SK-N-SH (cell line): ENCODE results near the gene PHLPP2. TPM values are rescaled to one million over a fixed set of nuclear protein-coding genes. Genes with fewer than 3 reads are reported as not detected.

Source experiments
- CTCF ChIA-PET: fragments of 300-600, 350-600 bp; formaldehyde crosslinking; extraction: SDS; loops from one replicate; lab custom pipeline; 2021; lab: Yijun Ruan, JAX
- POLR2A ChIA-PET: fragments of 350-600 bp; sonication (Branson Sonifier 250); formaldehyde crosslinking; extraction: SDS; loops from one replicate; lab custom pipeline; 2020; ENCODE audit warnings: antibody characterized with exemption, inconsistent platforms; lab: Yijun Ruan, JAX
- DNase-seq: peaks from one replicate; pipeline ENCODE4 v3.0.0; 2012
- H2AFZ ChIP-seq: fragments of 200-600 bp; sonication (generic); 2 replicates; pipeline ENCODE4 v1.8.1; 2016; ENCODE audit warnings: antibody characterized with exemption, mild to moderate bottlenecking, low read depth
- H3F3A ChIP-seq: fragments of 200-600 bp; sonication (generic); replicated peaks from 2 replicates; pipeline ENCODE3; 2016; ENCODE audit warnings: antibody characterized with exemption, mild to moderate bottlenecking; ENCODE audit not compliant: insufficient read depth
- H3K27ac ChIP-seq, 2 experiments: fragments of 200-500 bp in 1 of 2; fragments of 200-600 bp in 1 of 2; sonication (Bioruptor generic) in 1 of 2; sonication (generic), shearing (Covaris generic) in 1 of 2; 2 replicates each; pipeline versions ENCODE4 v1.5.1 to v1.6.1; 2014 to 2016; ENCODE audit warnings: low read depth in 2 of 2, inconsistent platforms in 1 of 2, low read length in 1 of 2, mild to moderate bottlenecking in 1 of 2, mixed read lengths in 1 of 2
- H3K27me3 ChIP-seq: fragments of 200-600 bp; sonication (generic), shearing (Covaris generic); 2 replicates; pipeline ENCODE4 v1.6.1; 2016; ENCODE audit warnings: mixed run types; ENCODE audit not compliant: insufficient read depth
- H3K36me3 ChIP-seq, 2 experiments: fragments of 200-500 bp in 1 of 2; fragments of 200-600 bp in 1 of 2; sonication (Bioruptor generic) in 1 of 2; sonication (generic) in 1 of 2; replicated peaks in 1 of 2; 2 replicates each; pipeline versions ENCODE3 to v1.5.1; 2014 to 2016; ENCODE audit warnings: low read length in 1 of 2, mild to moderate bottlenecking in 1 of 2; ENCODE audit not compliant: insufficient read depth in 2 of 2, control insufficient read depth in 1 of 2
- H3K4me1 ChIP-seq, 2 experiments: fragments of 200-500 bp in 1 of 2; fragments of 200-600 bp in 1 of 2; sonication (Bioruptor generic) in 1 of 2; sonication (generic), shearing (Covaris generic) in 1 of 2; 2 replicates each; pipeline versions ENCODE4 v1.5.1 to v1.6.1; 2014 to 2016; ENCODE audit warnings: low read depth in 1 of 2, low read length in 1 of 2, mixed run types in 1 of 2; ENCODE audit not compliant: insufficient read depth in 2 of 2, control insufficient read depth in 1 of 2
- H3K4me2 ChIP-seq: fragments of 200-600 bp; sonication (generic), shearing (Covaris generic); 2 replicates; pipeline ENCODE4 v1.6.1; 2017; ENCODE audit warnings: mixed run types
- H3K4me3 ChIP-seq, 2 experiments: fragments of 200-500 bp in 1 of 2; fragments of 200-600 bp in 1 of 2; sonication (Bioruptor generic) in 1 of 2; sonication (generic), shearing (Covaris generic) in 1 of 2; 2 replicates each; pipeline versions ENCODE4 v1.5.1 to v1.8.1; 2014 to 2016; ENCODE audit warnings: low read depth in 2 of 2, inconsistent platforms in 1 of 2, low read length in 1 of 2, mild to moderate bottlenecking in 1 of 2, mixed read lengths in 1 of 2, moderate library complexity in 1 of 2
- H3K79me2 ChIP-seq: fragments of 200-600 bp; sonication (generic); 2 replicates; pipeline ENCODE4 v1.8.1; 2017; ENCODE audit warnings: mild to moderate bottlenecking; ENCODE audit not compliant: insufficient read depth
- H3K9ac ChIP-seq: fragments of 200-600 bp; sonication (generic); 2 replicates; pipeline ENCODE4 v1.6.1; 2017; ENCODE audit warnings: mixed run types
- H3K9me2 ChIP-seq: fragments of 200-600 bp; sonication (generic); 2 replicates; pipeline ENCODE4 v1.6.1; 2017; ENCODE audit warnings: mixed run types
- H3K9me3 ChIP-seq: fragments of 200-600 bp; sonication (generic); 2 replicates; pipeline ENCODE4 v1.6.1; 2017; ENCODE audit warnings: mixed run types, mild to moderate bottlenecking, moderate library complexity
- H4K20me1 ChIP-seq: fragments of 200-600 bp; sonication (generic); 2 replicates; pipeline ENCODE4 v1.6.1; 2017; ENCODE audit warnings: mild to moderate bottlenecking, mixed run types; ENCODE audit not compliant: insufficient read depth
- CHD2 ChIP-seq: fragments of 150-350 bp; IDR thresholded peaks from 2 replicates; pipeline ENCODE4 v1.6.1; 2018; ENCODE audit warnings: low read length; ENCODE audit not compliant: partially characterized antibody
- ELF1 ChIP-seq: IDR thresholded peaks from 2 replicates; pipeline ENCODE4 v1.4.0; 2012
- EZH2phosphoT487 ChIP-seq: fragments of 200-600 bp; sonication (generic); IDR thresholded peaks from 2 replicates; pipeline ENCODE4 v1.6.1; 2017; ENCODE audit warnings: low read depth, mixed run types, mild to moderate bottlenecking, antibody characterized with exemption, moderate library complexity, borderline replicate concordance
- FOSL2 ChIP-seq: IDR thresholded peaks from 2 replicates; pipeline ENCODE4 v1.4.0; 2012; ENCODE audit warnings: low read depth, mild to moderate bottlenecking, moderate library complexity, borderline replicate concordance
- FOXM1 ChIP-seq: IDR thresholded peaks from 2 replicates; pipeline ENCODE4 v1.4.0; 2012; ENCODE audit warnings: low read depth, mild to moderate bottlenecking
- GATA2 ChIP-seq: sonication (generic); formaldehyde crosslinking; IDR thresholded peaks from 2 replicates; pipeline ENCODE4 v1.5.0; 2020; ENCODE audit warnings: mild to moderate bottlenecking, missing genetic modification reagents
- MXI1 ChIP-seq: IDR thresholded peaks from 2 replicates; pipeline ENCODE4 v1.6.1; 2012; ENCODE audit warnings: mild to moderate bottlenecking, low read depth, low read length, improper control_type of control experiment
- NFIC ChIP-seq: IDR thresholded peaks from 2 replicates; pipeline ENCODE4 v1.4.0; 2012; ENCODE audit warnings: borderline replicate concordance
- NRF1 ChIP-seq: IDR thresholded peaks from 2 replicates; pipeline ENCODE4 v1.6.1; 2012; ENCODE audit warnings: low read depth, mild to moderate bottlenecking, low read length
- RXRA ChIP-seq: IDR thresholded peaks from 2 replicates; pipeline ENCODE4 v1.4.0; 2012; ENCODE audit warnings: low read depth, mild to moderate bottlenecking, borderline replicate concordance
- SIN3A ChIP-seq: IDR thresholded peaks from 2 replicates; pipeline ENCODE4 v1.6.1; 2012; ENCODE audit warnings: low read depth, mild to moderate bottlenecking, low read length, moderate library complexity, borderline replicate concordance
- TCF12 ChIP-seq: IDR thresholded peaks from 2 replicates; pipeline ENCODE4 v1.4.0; 2012
- TEAD4 ChIP-seq: IDR thresholded peaks from 2 replicates; pipeline ENCODE4 v1.4.0; 2012; ENCODE audit warnings: mild to moderate bottlenecking, borderline replicate concordance; ENCODE audit not compliant: insufficient read depth
- YY1 ChIP-seq: IDR thresholded peaks from 2 replicates; pipeline ENCODE4 v1.4.0; 2012; ENCODE audit warnings: low read depth, mild to moderate bottlenecking
- WGBS: methylation state at CpG from one replicate; pipeline ENCODE4 v1.1.6; 2017; ENCODE audit warnings: low lambda C conversion rate; 5-methylcytosine and 5-hydroxymethylcytosine counted together
- polyA plus RNA-seq, 3 experiments: library from polyadenylated mRNA; depleted of rRNA; stranded (reverse); fragments of >200 nt; gene quantifications; 2 replicates each; pipeline ENCODE4 v1.2.3, GENCODE V29; 2012
- TF ChIP-seq, protein P1 (sequence below): IDR thresholded peaks from 2 replicates; pipeline ENCODE4 v1.6.1; 2012; ENCODE audit warnings: mild to moderate bottlenecking, low read depth, low read length, moderate library complexity
- TF ChIP-seq, protein P2 (sequence below): IDR thresholded peaks from 2 replicates; pipeline ENCODE4; 2012
- TF ChIP-seq, protein P3 (sequence below): IDR thresholded peaks from 2 replicates; pipeline ENCODE4 v1.4.0; 2012; ENCODE audit warnings: low read depth
- TF ChIP-seq, protein P4 (sequence below): fragments of 150-350 bp; IDR thresholded peaks from 2 replicates; pipeline ENCODE4 v1.6.1; 2016; ENCODE audit warnings: mild to moderate bottlenecking, low read depth, low read length

The PHLPP2 gene
- polyA plus RNA-seq, 1 of the 3 experiments (the other 2 are of a cell fraction) = 5.5 TPM

DNA sequence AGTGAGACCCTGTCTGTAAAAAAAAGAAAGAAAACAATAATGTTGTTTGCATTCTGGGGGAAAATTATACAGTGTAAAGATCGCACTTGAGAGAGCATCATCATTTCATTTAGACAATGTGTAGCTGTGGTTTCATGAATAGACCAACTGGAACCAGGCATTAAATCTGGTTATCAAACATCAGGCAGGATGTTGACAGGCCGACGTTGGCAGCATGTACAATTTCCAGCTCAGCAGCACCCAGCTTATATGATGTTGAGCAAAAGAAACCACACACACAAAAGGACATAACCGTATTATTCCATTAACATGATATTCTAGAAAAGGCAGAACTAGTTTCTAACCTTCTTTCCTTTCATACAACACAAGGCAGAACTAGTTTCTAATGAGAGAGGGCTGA, 92.7 kb downstream of the PHLPP2 start:
- Histone ChIP-seq H3K4me2 (no peak overlapping the region), H3K9ac (no peak overlapping the region), H3K4me3 (no peak overlapping the region), H3K9me2 (no peaks in the 10 kb centered on the region), H4K20me1 (no peaks in the 10 kb centered on the region), H3K9me3 (no peaks in the 10 kb centered on the region), H3K27ac (no peak overlapping the region), H3K27me3 (no peaks in the 10 kb centered on the region; the same call in 1 of the 2 replicates), H3K79me2 (no peaks in the 10 kb centered on the region), H3F3A (no peaks in the 10 kb centered on the region), H3K36me3 (no peaks in the 10 kb centered on the region), H2AFZ (no peak overlapping the region), H3K4me1 (no peaks in the 10 kb centered on the region; a peak in 1 of 4 replicates)
- ChIA-PET CTCF (interaction anchor here (3.5 kb wide), 1 partner anchor 21 kb away, joined by 17 read pairs; no protein-coding TSS in a partner anchor), POLR2A (no interaction called here)
- TF ChIP-seq, protein P1, sequence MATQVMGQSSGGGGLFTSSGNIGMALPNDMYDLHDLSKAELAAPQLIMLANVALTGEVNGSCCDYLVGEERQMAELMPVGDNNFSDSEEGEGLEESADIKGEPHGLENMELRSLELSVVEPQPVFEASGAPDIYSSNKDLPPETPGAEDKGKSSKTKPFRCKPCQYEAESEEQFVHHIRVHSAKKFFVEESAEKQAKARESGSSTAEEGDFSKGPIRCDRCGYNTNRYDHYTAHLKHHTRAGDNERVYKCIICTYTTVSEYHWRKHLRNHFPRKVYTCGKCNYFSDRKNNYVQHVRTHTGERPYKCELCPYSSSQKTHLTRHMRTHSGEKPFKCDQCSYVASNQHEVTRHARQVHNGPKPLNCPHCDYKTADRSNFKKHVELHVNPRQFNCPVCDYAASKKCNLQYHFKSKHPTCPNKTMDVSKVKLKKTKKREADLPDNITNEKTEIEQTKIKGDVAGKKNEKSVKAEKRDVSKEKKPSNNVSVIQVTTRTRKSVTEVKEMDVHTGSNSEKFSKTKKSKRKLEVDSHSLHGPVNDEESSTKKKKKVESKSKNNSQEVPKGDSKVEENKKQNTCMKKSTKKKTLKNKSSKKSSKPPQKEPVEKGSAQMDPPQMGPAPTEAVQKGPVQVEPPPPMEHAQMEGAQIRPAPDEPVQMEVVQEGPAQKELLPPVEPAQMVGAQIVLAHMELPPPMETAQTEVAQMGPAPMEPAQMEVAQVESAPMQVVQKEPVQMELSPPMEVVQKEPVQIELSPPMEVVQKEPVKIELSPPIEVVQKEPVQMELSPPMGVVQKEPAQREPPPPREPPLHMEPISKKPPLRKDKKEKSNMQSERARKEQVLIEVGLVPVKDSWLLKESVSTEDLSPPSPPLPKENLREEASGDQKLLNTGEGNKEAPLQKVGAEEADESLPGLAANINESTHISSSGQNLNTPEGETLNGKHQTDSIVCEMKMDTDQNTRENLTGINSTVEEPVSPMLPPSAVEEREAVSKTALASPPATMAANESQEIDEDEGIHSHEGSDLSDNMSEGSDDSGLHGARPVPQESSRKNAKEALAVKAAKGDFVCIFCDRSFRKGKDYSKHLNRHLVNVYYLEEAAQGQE = no peak
- TF ChIP-seq RXRA (no peak), CHD2 (no peak), GATA2 (CRISPR knock-in tag) (no peak), TEAD4 (no peak), SIN3A (no peak)
- TF ChIP-seq, protein P2, sequence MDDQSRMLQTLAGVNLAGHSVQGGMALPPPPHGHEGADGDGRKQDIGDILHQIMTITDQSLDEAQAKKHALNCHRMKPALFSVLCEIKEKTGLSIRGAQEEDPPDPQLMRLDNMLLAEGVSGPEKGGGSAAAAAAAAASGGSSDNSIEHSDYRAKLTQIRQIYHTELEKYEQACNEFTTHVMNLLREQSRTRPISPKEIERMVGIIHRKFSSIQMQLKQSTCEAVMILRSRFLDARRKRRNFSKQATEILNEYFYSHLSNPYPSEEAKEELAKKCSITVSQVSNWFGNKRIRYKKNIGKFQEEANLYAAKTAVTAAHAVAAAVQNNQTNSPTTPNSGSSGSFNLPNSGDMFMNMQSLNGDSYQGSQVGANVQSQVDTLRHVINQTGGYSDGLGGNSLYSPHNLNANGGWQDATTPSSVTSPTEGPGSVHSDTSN = no peak
- 73% methylated on average over 4 of the region's 4 CpGs for WGBS
- DNase-seq = no peak

DNA sequence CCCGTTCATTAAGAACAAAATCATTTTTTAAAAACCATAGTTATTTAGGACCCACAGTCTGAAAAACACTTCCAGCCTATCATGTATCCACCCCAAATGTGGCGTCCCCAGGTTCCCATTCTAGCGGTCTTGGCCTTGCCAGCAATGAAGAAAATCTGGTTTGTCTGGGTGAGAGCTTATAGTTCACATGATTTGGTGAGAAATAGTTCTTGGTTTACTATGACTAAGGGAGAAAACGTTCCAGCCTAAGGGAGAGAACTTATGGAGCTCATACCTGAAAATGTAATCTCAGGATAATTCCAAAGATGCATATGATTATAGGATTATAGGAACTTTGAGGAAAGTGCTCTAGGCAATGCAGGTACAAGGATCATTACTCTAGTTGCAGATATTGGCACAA, 93.7 kb downstream of the PHLPP2 start:
- no peak for DNase-seq
- Histone ChIP-seq H3K27me3 (no peaks in the 10 kb centered on the region; the same call in 1 of the 2 replicates), H3K9me3 (no peaks in the 10 kb centered on the region), H3K9me2 (no peaks in the 10 kb centered on the region), H3K36me3 (no peaks in the 10 kb centered on the region), H2AFZ (no peak overlapping the region), H3K27ac (no peak overlapping the region), H3K4me1 (no peaks in the 10 kb centered on the region; a peak in 1 of 4 replicates), H3F3A (no peaks in the 10 kb centered on the region), H4K20me1 (no peaks in the 10 kb centered on the region), H3K79me2 (no peaks in the 10 kb centered on the region), H3K9ac (no peak overlapping the region), H3K4me3 (no peak overlapping the region), H3K4me2 (no peak overlapping the region)
- whole genome bisulfite sequencing = 81% methylated on average over 4 of the region's 4 CpGs
- CTCF ChIA-PET = interaction anchor here (1.0 to 3.5 kb wide), 2 partner anchors 14 to 20 kb away, joined by 3 to 17 read pairs; no protein-coding TSS in a partner anchor
- POLR2A ChIA-PET = no interaction called here
- TF ChIP-seq YY1 = no peak
- TF ChIP-seq, protein P3, sequence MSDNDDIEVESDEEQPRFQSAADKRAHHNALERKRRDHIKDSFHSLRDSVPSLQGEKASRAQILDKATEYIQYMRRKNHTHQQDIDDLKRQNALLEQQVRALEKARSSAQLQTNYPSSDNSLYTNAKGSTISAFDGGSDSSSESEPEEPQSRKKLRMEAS = no peak
- TF ChIP-seq EZH2phosphoT487 = no peak
- TF ChIP-seq NRF1 = no peak
- no peak for TF ChIP-seq ELF1
- TF ChIP-seq TCF12 = no peak
- TF ChIP-seq MXI1 = no peak
- TF ChIP-seq, protein P4, sequence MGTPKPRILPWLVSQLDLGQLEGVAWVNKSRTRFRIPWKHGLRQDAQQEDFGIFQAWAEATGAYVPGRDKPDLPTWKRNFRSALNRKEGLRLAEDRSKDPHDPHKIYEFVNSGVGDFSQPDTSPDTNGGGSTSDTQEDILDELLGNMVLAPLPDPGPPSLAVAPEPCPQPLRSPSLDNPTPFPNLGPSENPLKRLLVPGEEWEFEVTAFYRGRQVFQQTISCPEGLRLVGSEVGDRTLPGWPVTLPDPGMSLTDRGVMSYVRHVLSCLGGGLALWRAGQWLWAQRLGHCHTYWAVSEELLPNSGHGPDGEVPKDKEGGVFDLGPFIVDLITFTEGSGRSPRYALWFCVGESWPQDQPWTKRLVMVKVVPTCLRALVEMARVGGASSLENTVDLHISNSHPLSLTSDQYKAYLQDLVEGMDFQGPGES = no peak
- no peak for TF ChIP-seq FOXM1
- TF ChIP-seq, protein P1 = no peak
- TF ChIP-seq FOSL2 = no peak
- TF ChIP-seq NFIC = no peak
